ENCODE data around the gene GPATCH8.
"Not testable (repeated sequence)": the region's sequence is repeated elsewhere in the genome, so short reads cannot be mapped to it uniquely, and the experiment has no call there.

Gene GPATCH8

GRCh38 chr17:44503147-44504029, at the start of gene GPATCH8:
Gene GPATCH8 (minus strand): TSS chr17:44503406. CDS start chr17:44503370, 36 bp downstream.
- peak; percentile 43 to 96 (median 91) for DNase-seq

DNA sequence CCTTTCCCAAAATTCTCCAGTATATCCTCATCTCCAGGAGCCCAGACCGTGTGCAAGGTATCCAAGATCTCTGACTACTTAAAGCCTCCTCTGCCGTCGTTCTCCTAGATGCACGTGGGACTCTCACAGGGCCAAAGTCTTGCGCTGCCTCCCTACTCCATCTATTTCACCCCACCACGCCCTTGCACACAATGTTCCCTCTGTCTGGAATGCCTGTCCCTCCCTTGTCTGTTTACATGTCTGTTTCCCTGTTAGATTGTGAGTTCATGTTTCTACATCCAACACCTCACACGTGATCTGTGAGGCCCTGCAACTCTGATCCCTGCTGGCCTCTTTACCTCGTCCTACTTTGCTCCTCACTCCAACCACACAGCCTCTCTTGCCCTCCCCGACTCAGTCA, 49.2 kb upstream of the GPATCH8 start:
- no peak for DNase-seq

- no peak for DNase-seq
These were observed 46.5 kb upstream of the GPATCH8 start for GRCh38 chr17:44549686-44550085.

DNA sequence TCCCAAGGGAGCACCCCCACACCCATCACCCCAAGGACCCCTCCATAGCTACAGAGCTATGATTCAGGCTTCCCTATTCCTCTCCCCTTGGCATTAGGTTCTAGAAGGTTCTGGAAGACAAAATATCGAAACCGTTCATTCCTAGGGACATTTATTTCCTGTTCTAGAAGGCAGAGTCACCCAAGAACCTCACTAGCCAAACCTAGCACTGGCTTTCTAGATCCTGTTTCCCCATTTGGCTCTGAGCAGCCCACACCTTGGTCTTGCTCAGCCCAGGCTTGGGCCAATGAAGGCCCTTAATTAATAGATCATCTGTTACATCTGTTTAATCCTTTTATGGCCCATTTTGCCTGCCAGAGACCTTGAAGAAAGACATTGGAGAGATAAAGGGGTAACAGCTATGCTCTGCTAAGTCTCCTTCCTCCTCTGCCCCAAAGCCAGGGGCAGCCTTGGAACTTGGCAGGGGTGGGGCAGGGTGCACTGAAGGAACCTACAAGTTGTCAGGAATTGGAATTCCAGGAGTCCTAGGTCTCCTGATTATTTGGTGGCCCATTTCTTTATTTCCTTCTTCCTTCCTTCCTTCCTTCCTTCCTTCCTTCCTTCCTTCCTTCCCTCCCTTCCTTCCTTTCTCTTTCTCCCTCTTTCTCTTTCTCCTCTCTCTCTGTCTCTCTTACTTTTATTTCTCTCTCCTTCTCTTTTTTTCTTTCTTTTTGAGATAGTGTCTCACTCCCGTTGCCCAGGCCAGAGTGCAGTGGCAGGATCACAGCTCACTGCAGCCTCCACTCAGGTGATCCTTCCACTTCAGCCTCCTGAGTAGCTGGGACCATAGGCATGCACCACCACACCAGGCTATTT, 45.4 kb upstream of the GPATCH8 start:
- no peak for DNase-seq

- peak in 8 of 58 donors; percentile 4 to 28 (median 14) for DNase-seq
These were observed 44.5 kb upstream of the GPATCH8 start for GRCh38 chr17:44547625-44548267.

- DNase-seq: no peak
These were observed 43.7 kb upstream of the GPATCH8 start for GRCh38 chr17:44546671-44547606.

DNA sequence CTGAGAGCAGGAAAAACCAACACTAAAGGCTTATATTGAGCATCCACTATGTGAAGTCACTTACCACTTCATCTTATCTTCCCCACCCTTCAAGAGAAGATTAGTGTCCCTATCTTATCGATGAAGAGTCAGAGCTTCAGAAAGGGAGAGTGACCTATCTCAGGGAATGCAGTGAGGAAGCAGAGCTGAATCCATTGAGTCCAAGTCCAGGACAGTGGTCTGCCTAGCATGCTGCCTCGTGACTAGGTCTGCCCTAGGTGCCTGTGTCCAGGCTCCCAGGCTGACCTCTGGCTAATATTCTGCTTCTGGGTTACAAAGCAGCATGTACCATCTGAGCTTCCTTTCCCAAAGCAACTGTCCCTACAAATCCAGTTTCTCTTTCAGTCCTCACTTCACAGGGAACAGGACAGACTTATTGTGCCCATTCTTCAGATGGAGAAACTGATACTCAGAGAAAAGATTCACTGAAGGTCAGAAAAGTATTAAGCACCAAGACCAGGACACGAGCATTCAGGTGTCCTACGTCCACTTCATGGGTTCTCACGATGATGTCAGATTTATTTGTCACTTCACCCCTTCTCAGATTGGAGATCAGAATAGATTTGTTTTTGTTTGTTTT, 40.8 kb upstream of the GPATCH8 start:
- no peak for DNase-seq

- no peak for DNase-seq
These were observed 40.2 kb upstream of the GPATCH8 start for GRCh38 chr17:44543213-44543904.

DNA sequence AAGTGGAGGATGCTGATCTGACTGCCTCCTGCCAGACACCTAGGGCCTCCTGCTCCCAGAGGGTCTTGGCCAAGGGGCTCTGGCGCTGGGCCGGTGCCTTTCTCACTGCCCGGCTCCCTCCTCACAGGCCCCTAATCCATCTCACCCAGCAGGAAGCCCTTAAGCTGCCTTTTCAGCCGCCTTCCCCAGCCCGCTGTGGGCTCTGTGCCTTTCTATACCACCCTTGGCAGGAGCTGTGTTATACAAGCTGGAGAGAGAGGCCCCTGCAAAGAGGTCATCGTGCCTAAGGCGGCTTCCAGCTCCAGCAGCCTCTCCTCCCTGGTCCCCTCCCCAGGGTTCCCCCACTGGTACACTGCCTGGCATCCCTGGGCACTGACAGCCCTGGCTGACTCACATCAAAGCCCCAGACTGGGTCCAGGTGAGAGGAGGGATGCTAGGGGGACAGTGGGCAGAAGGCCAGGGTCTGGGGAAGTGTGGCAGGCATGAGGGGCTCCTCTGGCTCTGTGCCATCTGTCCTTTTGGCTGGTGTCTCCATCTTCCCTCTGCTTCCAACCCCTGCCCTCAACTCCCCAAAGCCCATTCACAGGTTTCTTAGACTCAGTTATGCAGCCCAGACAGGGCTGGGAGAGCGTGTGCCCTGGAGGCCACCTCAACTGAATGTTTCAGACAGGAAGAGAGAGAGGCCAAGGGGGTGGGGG, 38.8 kb upstream of the GPATCH8 start:
- no peak for DNase-seq

DNA sequence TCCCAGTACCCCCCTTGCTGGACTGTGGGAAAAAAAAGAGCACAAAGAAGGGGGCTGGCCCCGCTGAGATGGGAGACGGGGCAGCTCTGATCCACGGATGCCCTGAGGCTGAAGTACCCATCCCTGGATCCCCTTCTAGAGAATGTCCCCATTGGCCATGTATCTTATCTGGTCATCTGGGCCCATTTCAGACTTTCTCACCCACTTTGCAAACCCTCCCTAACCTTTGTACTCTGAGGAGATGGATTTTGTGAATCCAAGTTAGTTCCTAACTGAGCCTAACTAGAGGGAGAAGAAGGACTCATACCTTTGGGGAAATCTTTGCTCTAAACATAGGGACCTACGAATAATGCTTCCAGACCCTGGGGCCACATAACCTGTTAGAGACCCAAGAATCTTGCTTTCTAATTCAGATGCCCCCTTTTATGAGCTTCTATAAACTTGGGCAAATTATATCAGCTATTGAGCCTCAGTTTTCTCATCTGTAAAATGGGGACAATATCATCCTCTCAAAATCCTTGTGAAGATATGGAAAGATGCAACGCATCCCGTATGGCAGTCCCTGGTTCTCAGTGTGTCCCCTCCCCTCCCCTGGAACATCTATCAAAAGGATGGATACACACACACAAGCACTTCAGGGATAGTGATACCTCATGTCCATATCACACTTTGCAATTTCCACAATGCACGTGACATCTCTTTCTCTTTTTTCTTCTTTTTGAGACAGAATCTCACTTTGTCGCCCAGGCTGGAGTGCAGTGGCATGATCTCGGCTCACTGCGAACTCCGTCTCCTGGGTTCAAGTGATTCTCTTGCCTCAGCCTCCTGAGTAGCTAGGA, 37.3 kb upstream of the GPATCH8 start:
- no peak for DNase-seq

GRCh38 chr17:44539673-44540072, 36.5 kb upstream of the GPATCH8 start:
- no peak for DNase-seq

DNA sequence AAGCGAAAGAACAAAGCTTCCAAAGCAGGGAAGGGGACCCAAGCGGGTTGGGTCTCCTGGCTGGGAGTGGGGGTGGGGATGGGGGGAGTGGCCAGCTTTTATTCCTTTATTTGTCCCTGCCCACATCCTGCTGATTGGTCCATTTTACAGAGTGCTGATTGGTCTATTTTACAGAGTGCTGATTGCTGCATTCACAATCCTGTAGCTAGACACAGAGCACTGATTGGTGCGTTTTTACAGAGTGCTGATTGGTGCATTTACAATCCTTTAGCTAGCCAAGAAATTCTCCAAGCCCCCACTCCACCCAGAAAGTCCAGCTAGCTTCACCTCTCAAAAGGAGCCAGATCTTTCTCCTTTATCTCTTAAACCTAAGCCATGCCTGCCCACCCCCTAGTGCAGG, 34.7 kb upstream of the GPATCH8 start:
- not testable (repeated sequence) for DNase-seq

DNA sequence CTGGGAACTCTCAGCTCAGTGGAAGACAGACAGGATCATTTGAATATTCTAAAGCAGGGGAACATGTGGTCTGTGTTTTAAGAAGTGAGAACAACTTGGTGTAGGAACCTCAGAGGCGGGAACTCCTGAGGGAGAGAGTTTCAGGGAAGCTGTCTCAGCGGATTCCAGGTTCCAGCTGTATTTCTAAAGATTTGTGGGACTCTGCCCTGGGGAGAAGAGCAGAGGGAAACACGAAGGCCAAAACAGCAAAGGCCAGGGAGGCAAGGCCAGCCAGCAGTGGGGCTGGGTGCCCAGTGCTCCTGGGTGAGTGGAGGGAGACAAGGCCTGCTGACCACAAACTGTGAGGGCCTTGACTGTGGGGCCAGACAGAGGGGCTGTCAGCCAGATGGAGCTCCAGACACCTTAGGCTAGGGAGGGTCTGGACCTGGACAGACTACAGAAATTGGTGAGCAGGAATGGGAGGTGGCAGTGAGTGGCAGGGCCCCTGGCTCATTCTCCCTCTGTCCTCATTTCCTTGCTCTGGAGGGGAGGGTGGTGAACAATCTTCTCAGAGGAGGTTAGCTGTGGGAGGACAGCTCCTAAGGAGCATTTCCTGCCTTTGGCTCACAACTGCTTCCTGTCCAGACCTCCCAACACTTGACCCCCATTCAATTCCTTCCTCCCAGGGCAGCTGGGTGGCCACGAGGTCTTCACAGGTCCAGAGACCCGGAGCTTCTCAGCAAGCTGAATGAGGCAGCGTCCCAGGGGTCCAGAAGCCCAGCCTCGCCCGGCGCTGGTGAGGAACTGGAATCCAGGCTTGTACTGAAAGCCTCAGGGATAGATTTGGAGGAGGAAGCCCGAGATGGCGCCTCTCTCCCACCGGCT, 33.1 kb upstream of the GPATCH8 start:
- peak in 8 of 58 donors; percentile 3 to 25 (median 6) for DNase-seq

DNA sequence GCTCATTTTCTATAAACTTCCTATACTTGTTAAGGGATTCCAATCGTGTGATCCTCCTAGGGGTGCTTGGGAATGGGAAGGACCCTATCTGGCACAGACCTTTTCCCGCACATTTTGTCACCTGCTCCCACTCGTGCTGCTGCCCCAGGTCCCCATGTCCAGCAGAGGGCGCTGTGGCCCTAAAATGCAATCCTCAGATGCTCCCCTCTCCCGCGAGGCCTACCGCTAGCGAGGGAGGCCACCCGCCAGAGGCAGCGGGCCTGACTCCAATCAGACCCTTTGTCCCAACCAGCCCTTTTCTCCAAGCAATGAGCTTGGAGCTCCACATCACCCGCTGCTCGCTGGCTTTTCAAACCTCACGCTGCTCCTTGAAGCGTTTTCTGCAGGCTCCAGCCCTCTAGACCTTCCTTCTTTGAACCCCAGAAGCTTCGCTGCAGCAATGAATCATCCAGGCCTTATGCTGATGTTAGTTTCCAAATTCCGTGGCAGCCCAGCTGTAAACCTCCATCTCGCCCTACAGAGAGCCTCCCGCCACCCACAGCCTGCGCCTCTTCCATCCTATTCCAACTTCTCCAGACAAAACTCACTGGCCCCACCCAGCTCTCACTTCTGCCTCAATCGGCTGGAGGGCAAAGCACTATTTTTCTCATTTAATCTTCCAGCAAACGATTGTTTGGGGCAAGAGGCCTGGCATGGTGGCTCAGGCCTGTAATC, 30.5 kb upstream of the GPATCH8 start:
- peak in 55 of 58 donors; percentile 5 to 88 (median 60) for DNase-seq

- DNase-seq: no peak
These were observed 27.8 kb upstream of the GPATCH8 start for GRCh38 chr17:44530896-44531418.

GRCh38 chr17:44529864-44530263, 26.7 kb upstream of the GPATCH8 start:
- no peak for DNase-seq
